NCI-H82 (cell line): ENCODE measurements around the gene PTPRG.
A peak's percentile ranks its signal among the peaks of the same experiment; 100 is the strongest.

Source experiments
- DNase-seq: peaks from one replicate; lab custom pipeline; 2025; lab: John Stamatoyannopoulos, UW

The PTPRG gene

GRCh38 chr3:62110443-62111225 is 549.3 kb downstream of the PTPRG start:
- DNase-seq, result no peak

DNA sequence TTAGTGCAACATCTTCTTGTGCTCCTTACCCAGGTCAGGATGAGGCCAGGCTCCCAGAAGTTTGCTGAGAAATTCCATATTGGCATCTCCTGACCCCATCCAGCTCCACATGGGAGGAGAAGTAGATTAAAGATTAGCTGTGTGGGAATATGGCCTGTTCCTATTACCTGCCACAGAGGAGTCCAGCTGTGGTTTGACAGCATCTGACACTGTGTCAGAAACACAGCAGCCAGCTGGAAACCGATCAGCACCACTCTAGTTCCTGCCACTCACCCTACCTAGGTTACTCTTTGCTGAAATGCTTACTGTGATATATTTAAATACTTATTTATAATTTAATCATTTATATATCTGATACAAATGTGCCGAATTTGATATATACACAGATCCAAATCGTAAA is 551.7 kb downstream of the PTPRG start:
- no peak for DNase-seq

DNA sequence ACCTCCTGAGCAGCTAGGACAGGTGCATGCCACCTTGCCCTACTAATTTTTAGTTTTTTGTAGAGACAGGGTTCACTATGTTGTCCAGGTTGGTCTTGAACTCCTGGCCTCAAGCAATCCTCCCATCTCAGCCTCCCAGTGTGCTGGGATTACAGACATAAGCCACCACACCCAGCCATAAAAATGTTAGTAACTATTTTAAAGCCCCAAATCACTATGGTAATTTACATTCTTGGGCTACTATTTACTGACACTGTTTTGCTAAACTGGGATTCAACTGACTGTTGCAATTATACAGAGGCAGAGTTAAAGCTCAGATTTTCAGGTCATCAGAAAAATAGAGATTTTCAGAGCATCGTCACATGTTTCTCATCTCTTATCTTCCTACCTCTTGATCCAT is 553.4 kb downstream of the PTPRG start:
- no peak for DNase-seq

- no peak for DNase-seq
Observed at GRCh38 chr3:62117903-62118548, 556.7 kb downstream of the PTPRG start.

GRCh38 chr3:62119139-62119538 is 557.8 kb downstream of the PTPRG start:
- DNase-seq, result no peak

DNA sequence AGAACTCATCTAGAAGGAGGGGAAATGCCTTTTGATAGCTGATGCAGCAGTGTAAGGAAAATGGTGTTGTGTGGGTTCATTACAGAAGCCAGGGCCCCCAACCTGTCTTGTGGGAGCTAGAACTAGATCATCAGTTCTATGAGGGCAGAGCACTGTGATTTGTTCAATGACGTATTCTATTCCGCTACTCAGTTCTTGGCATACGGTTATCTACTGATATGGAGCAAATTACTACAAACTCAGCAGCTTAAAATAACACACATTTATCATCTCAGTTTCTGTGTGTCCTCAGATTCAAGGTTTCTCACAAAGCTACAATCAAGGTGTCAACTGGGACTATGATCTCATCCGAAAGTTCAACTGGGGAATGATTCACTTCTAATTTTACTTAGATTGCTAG is 561.4 kb downstream of the PTPRG start:
- DNase-seq, result no peak

DNA sequence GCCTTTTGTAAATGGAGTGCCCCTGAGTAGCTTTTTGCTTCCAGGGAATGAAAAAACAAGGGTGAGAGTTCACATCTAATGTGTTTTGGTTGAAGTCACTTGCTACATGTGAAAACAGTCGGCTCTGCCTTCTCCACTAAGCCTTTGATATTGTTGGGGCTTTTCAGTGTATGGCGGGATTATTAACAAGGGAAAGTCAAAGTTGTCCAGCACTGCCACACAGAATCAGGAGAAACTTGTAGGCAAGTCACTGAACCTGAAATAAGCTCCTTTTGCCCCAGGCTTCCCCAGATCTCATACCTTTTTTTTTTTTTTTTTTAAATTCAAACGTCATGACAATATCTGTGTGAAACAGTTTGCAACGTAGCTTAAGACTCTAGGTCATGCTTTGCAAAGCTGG is 564.0 kb downstream of the PTPRG start:
- DNase-seq, result no peak

- DNase-seq, result no peak
Observed at GRCh38 chr3:62127116-62127515, 565.7 kb downstream of the PTPRG start.

- peak; percentile 6 for DNase-seq
Observed at GRCh38 chr3:62128051-62128450, 566.7 kb downstream of the PTPRG start.

DNA sequence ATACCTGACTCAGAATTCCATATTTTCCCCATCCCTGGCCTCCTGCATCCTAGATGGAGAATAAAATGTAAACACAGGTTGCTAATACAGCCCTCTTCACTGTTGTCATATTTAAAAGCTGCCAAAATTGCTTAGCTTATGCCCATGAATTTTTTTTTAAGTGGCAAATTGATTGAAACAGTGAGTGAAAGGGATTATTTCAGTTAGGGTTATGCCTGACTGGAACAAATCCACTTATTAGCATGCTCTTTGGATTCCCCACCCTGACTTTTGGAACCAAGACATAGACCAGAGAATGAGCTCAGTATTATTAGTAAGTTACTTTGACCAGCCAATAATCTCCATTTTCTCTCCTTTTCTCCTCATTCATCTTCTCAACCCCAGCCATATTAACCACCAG is 567.3 kb downstream of the PTPRG start:
- peak; percentile 8 for DNase-seq

- no peak for DNase-seq
Observed at GRCh38 chr3:62131050-62131449, 569.7 kb downstream of the PTPRG start.

GRCh38 chr3:62131620-62132019 is 570.2 kb downstream of the PTPRG start:
- DNase-seq, result peak; percentile 53

GRCh38 chr3:62132027-62132602 is 570.7 kb downstream of the PTPRG start:
- DNase-seq, result no peak

DNA sequence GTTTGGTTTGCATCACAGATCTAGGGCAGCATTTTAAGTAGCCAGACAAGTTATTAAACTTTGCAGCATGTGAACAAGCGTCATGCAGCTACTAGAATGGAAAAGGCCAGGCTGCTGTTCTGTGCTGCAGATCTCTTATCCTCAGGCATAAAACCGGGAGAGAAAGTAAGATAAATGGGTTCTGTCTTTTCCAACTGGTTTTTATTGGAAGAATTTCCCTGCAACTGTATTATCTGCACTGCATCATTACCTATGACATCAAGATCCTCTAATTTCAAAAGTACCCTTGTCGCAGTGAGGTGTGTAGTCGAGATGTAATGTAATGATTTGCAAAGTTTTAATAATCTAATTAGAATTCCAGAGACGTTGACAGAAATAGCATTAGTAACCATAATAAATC is 571.6 kb downstream of the PTPRG start:
- DNase-seq, result peak; percentile 13

GRCh38 chr3:62134061-62134496 is 572.7 kb downstream of the PTPRG start:
- no peak for DNase-seq

DNA sequence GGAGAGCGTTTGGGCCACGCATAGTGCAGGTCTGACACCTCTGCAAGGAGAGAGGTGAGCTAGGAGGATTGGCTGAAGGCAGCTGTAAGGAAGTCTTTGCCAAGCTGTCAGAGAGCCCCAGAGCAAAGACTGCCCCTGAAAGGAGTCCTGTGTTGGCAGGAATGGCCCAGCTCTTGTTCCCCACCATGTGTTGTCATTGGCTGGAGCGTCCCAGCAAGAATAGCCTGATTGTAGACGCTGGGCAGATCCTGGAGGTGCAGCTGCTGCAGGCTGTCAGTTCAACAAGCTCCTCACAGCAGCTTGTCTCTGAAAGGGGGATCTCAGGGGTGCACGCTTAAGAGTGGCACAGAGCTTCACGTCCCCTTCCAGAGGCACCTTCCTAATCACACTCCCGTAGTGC is 574.4 kb downstream of the PTPRG start:
- DNase-seq, result no peak

DNA sequence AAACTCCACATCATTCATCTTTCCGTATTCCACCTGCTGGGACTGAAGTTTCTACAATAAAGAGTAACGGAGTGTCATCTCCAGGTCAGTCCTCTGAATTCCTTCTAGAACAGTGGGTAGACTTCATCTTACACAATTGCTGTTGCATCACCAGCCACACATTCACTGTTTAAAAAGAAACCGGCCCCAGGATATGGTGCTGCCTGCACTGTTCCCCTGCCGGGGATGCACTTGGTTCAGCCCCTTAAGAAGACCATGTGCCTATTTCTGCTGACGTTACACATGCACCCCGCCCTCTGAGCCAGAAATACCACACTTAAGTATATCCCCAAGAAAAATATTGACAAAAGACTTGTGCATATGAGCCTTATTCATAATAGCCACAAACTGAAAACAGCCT is 578.6 kb downstream of the PTPRG start:
- DNase-seq, result no peak

DNA sequence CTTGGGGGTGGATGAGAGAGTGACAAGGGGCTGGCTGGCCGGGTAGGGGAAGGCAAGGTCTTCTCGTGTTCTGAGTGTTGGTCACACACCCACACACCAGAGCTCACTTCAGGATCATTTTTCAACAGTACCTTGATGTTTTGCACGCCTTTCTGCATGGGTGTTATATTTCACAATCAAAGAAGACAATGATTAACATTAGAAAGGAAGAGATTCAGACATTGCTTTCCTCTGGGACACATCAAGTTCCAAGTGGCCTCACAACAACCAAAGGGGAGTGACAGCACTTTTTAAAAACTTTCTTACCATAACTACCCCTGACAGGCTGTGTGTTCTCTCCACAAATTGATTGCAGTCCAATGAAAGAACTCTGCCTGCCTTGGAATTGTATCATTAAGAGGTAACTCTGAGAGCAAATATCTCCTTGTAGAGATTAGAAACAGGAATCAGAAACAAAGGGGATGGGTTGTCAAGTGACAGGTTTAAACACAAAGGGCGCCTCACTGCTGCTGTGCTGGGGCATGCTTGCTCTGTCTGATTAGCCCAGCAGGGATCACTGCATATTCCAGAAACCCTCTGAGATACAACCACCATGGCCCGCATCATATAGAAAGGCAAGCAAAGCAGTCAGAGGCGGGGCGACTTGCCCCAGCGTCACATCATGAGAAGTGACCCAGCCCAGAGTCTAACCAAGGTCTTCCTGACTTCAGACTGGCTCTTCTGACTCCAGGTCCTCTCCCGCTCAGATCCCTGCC is 581.1 kb downstream of the PTPRG start:
- DNase-seq, result no peak

- no peak for DNase-seq
Observed at GRCh38 chr3:62143843-62144450, 582.6 kb downstream of the PTPRG start.

DNA sequence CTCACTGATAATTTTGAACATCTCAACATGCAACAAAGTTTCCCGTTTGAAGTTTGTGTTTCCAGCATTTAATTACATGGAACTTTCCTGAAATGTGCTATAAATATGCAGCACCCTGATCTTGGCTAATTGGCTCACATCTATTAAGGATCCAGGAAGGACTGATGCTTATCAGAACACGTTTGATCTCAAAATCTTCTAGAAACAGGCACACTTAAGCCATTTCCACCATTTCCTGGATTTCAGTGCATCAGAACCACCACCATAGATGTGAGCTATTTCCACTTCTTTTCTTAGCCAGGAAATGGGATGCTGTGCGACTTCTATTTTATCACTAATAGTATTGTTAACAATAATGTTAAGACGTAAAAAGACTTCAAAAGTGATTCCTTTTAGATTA is 583.1 kb downstream of the PTPRG start:
- DNase-seq, result no peak

GRCh38 chr3:62145086-62145757 is 583.9 kb downstream of the PTPRG start:
- DNase-seq, result no peak

DNA sequence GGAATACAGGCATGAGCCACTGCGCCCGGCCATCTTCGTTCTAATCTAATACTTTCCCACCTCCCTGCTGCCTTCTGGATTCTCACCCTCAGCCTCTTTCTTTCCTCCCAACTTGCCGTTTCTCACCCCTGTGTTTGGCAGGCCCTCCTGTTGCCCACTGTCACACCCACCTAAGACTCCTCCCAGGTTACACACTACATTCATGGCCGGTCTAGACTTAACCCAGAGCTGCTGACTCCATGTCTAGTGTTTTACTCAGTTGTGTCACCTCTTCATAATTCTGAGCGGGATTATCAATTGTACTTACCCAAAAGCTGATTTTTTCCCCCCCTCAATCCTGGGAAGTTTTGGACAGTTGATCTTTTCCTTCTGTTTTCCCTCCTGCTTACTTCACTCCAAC is 588.2 kb downstream of the PTPRG start:
- no peak for DNase-seq
